Measurements from ENCODE around the gene PLCL1.
A peak's percentile ranks its signal among the peaks of the same experiment; 100 is the strongest.

PLCL1 gene

DNA sequence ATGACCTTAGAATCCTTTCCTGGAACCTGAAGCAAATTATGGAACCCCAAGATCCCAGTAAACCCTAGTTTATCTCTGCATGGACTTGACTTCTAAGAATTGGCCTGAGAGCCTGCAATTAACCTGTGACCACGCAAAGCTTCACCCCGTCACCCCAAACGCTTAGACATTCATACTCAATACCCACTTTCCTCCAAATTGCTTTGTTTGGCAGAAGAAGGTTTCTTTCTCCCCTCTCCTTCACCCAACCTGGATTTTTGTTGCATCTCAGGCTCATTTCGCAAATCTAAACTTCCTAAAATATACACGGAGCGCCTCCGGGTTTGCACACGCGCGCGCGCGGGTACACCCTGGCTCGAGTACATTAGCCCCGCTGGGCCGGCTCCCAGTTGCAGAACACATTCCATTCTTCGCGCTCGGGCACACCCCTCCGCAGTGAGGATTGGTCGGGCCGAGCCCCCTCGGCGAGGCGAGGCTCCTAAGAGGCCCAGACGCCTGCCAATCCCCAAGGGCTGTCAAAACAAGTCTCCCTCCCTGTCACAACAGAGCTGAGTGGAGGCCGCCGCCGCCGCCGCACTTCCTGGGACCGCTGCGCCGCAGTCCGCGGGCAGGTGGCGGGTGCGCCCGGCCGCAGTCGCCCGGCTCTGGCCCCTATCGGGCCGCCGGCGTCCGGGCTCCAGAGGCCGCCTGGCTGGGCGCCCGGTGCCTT, at the start of gene PLCL1:
TSS of gene PLCL1 (plus strand) at position 545 of the 709 bp plus-strand sequence.
- no peaks in the 10 kb centered on the region for H3K36me3 ChIP-seq (ENCODE audit: insufficient read depth, low read length)
- no peak for DNase-seq (ENCODE audit: low read depth, low spot score)
- H3K4me3 ChIP-seq: peak within 1 kb of the TSS; percentile 82
- no peak within 1 kb of the TSS for H3K9ac ChIP-seq (ENCODE audit: insufficient read length)
- no peaks in the 10 kb centered on the region for H3K9me3 ChIP-seq (ENCODE audit: low read depth, low read length)
- TF ChIP-seq FOXP2 (optimal IDR thresholded peaks at IDR 0.05; ENCODE audit: control extremely low read depth, extremely low read length, insufficient read depth): no peak
- no peak for TF ChIP-seq EZH2 (IDR thresholded peaks at IDR 0.05)
- no peak for TF ChIP-seq POLR2AphosphoS5 (IDR thresholded peaks at IDR 0.05; ENCODE audit: borderline replicate concordance, low read depth, low read length)
- no peak within 1 kb of the TSS for H3K27ac ChIP-seq

DNA sequence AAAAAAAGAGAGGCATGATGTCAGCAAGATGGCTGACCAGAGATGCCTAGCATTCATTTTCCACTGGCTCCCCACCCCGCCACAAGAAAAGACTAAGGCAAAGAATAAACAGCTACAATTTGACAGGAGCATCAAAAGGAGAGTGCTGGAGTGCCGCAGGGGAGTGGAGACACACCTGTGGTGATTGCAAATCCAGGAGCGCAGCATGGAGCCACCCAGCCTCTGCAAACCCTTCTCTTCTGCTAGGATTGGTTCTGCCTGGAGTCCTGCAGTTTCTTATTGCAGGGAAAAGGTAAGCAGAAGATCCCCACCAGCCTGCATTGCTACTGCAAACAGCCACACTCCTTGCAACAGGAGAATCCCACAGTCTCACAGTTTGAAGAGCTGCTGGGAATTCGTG, 45.4 kb upstream of the PLCL1 start:
- DNase-seq (ENCODE audit: low read depth, low spot score): no peak
- H3K27ac ChIP-seq: no peak overlapping the region
- H3K4me3 ChIP-seq: no peak overlapping the region
- no peak overlapping the region for H3K9ac ChIP-seq (ENCODE audit: insufficient read length)
- no peaks in the 10 kb centered on the region for H3K9me3 ChIP-seq (ENCODE audit: low read depth, low read length)
- no peaks in the 10 kb centered on the region for H3K36me3 ChIP-seq (ENCODE audit: insufficient read depth, low read length)
- TF ChIP-seq EZH2 (IDR thresholded peaks at IDR 0.05): no peak
- no peak for TF ChIP-seq POLR2AphosphoS5 (IDR thresholded peaks at IDR 0.05; ENCODE audit: borderline replicate concordance, low read depth, low read length)
- TF ChIP-seq FOXP2 (optimal IDR thresholded peaks at IDR 0.05; ENCODE audit: control extremely low read depth, extremely low read length, insufficient read depth): no peak

DNA sequence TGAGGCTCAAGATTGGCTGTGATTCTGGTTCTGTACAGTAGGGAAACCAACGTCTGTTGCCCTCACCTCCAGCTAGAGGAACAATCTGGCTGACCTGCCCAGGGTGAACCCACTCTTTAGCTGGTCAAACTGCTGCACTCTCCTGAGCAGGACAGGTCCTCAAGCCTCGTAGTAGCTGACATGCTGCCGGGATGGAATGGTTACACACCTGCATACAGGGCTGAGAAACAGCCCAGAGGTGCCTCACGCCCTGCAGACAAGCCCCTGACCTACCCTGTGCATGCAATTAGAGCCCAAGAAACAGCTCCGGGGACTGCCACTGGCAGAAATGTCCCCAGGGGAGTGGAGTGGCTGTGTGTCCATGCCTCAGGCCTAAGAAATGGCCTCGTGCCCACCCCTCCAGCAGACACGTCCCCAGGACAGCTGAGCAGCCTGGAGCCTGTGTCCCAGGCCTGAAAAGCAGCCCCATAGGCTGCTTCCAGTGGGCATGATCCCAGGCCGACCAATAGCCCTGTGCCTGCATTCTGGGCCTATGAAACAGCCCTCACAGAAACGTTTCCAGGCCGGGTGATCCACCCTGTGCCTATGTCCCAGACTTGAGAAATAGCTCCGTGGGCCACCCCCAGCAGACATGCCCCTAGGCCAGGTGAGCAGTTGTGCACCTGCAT, 44.6 kb upstream of the PLCL1 start:
- no peaks in the 10 kb centered on the region for H3K36me3 ChIP-seq (ENCODE audit: insufficient read depth, low read length)
- H3K4me3 ChIP-seq: no peak overlapping the region
- no peak for TF ChIP-seq POLR2AphosphoS5 (IDR thresholded peaks at IDR 0.05; ENCODE audit: borderline replicate concordance, low read depth, low read length)
- TF ChIP-seq EZH2 (IDR thresholded peaks at IDR 0.05): no peak
- TF ChIP-seq FOXP2 (optimal IDR thresholded peaks at IDR 0.05; ENCODE audit: control extremely low read depth, extremely low read length, insufficient read depth): no peak
- H3K9me3 ChIP-seq (ENCODE audit: low read depth, low read length): no peaks in the 10 kb centered on the region
- no peak overlapping the region for H3K9ac ChIP-seq (ENCODE audit: insufficient read length)
- no peak for DNase-seq (ENCODE audit: low read depth, low spot score)
- no peak overlapping the region for H3K27ac ChIP-seq

DNA sequence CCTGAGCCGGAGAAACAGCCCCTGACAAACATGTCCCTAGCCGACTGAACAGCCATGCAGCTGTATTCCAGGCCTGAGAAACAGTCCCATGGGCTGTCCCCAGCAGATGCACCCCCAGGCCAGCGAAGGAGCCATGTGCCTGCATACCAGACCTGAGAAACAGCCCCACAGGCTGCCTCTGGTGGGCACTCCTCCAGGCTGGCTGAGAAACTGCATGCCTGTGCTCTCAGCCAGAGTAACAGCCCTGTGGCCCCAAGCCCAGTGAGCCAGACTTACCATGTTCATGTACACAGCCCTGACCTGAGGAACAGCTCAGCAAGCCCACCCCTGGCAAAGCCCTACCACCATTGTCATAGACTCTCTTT, 44.1 kb upstream of the PLCL1 start:
- no peaks in the 10 kb centered on the region for H3K36me3 ChIP-seq (ENCODE audit: insufficient read depth, low read length)
- no peak overlapping the region for H3K27ac ChIP-seq
- H3K9ac ChIP-seq (ENCODE audit: insufficient read length): no peak overlapping the region
- TF ChIP-seq EZH2 (IDR thresholded peaks at IDR 0.05) (no peak), POLR2AphosphoS5 (IDR thresholded peaks at IDR 0.05; ENCODE audit: borderline replicate concordance, low read depth, low read length) (no peak), FOXP2 (optimal IDR thresholded peaks at IDR 0.05; ENCODE audit: control extremely low read depth, extremely low read length, insufficient read depth) (no peak)
- no peak for DNase-seq (ENCODE audit: low read depth, low spot score)
- no peak overlapping the region for H3K4me3 ChIP-seq
- no peaks in the 10 kb centered on the region for H3K9me3 ChIP-seq (ENCODE audit: low read depth, low read length)

DNA sequence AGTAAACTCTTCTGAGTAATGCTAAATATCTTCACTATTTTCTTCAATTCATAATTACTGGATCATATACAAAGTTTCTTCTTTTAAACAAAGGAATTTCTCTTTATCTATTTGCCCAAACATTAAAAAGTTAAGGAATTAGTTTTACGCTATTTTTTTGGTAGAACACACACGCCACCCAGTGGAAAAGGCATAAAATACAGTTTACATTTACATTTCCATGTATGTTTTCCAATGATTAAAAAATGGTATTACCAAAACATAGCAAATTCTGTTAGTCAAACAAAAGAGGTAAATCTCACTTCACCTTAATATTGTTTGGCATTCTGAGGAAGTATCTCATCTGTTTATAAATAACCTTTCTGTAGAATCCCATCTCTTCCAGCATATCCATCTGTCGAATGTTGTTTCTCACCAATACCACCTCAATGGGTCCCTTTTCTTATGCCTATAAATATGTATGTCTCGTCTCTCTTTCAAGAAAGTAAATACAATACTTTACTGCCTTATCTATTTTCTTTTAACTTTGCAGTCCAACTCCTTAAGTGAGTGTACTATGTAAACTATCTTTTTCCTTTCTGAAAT, 26.5 kb upstream of the PLCL1 start:
- no peak overlapping the region for H3K9ac ChIP-seq (ENCODE audit: insufficient read length)
- TF ChIP-seq EZH2 (IDR thresholded peaks at IDR 0.05) (no peak), POLR2AphosphoS5 (IDR thresholded peaks at IDR 0.05; ENCODE audit: borderline replicate concordance, low read depth, low read length) (no peak), FOXP2 (optimal IDR thresholded peaks at IDR 0.05; ENCODE audit: control extremely low read depth, extremely low read length, insufficient read depth) (no peak)
- H3K27ac ChIP-seq: no peak overlapping the region
- H3K9me3 ChIP-seq (ENCODE audit: low read depth, low read length): no peaks in the 10 kb centered on the region
- H3K4me3 ChIP-seq: no peak overlapping the region
- DNase-seq (ENCODE audit: low read depth, low spot score): peak; percentile 44
- H3K36me3 ChIP-seq (ENCODE audit: insufficient read depth, low read length): no peaks in the 10 kb centered on the region

DNA sequence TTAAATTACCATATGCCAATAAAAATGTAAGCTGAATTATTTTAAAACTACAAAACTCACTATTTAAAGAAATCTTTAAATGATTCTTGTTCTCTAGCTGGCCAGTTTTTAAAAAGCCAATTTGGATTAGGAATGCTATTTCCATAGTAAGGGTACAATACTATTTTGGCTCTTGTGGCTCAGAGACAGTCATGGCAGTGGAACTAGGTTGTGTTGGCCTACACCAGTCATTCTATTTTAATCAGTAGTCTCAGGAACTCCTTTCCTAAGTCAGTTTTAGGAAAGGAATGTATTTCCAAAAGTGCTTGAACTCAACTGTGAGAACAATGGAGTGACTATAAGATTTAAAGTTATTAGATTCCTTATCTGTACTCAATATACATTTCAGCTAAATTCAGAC, 25.1 kb upstream of the PLCL1 start:
- no peak overlapping the region for H3K9ac ChIP-seq (ENCODE audit: insufficient read length)

DNA sequence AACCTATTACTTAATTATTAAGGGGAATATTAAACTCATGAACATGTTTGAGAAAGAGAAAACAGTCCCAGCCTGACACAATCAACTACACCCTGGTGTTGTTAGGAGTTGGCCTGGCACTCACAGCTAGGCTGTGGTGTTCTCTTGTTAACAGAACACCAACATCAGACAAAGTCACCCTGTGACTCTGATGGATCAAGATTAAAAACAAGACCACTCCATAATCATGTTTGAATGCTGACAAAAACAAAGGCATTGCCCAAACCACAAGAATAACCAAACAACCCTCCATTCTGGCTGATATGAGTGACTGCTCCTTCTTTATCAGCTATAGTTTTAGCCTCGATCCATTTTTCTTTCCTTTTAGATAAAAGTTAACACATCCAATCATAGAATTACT, 22.3 kb upstream of the PLCL1 start:
- DNase-seq (ENCODE audit: low read depth, low spot score): no peak
- H3K36me3 ChIP-seq (ENCODE audit: insufficient read depth, low read length): no peaks in the 10 kb centered on the region
- no peak overlapping the region for H3K9ac ChIP-seq (ENCODE audit: insufficient read length)
- no peak overlapping the region for H3K27ac ChIP-seq
- H3K9me3 ChIP-seq (ENCODE audit: low read depth, low read length): no peaks in the 10 kb centered on the region
- TF ChIP-seq EZH2 (IDR thresholded peaks at IDR 0.05) (no peak), FOXP2 (optimal IDR thresholded peaks at IDR 0.05; ENCODE audit: control extremely low read depth, extremely low read length, insufficient read depth) (no peak), POLR2AphosphoS5 (IDR thresholded peaks at IDR 0.05; ENCODE audit: borderline replicate concordance, low read depth, low read length) (no peak)
- peak overlapping the region; percentile 50 for H3K4me3 ChIP-seq

More for the DNA sequence above, 25.1 kb upstream of the PLCL1 start:
- Histone ChIP-seq H3K4me3 (no peak overlapping the region), H3K27ac (no peak overlapping the region), H3K36me3 (ENCODE audit: insufficient read depth, low read length) (no peaks in the 10 kb centered on the region), H3K9me3 (ENCODE audit: low read depth, low read length) (no peaks in the 10 kb centered on the region)
- DNase-seq (ENCODE audit: low read depth, low spot score): no peak
- TF ChIP-seq POLR2AphosphoS5 (IDR thresholded peaks at IDR 0.05; ENCODE audit: borderline replicate concordance, low read depth, low read length): no peak

DNA sequence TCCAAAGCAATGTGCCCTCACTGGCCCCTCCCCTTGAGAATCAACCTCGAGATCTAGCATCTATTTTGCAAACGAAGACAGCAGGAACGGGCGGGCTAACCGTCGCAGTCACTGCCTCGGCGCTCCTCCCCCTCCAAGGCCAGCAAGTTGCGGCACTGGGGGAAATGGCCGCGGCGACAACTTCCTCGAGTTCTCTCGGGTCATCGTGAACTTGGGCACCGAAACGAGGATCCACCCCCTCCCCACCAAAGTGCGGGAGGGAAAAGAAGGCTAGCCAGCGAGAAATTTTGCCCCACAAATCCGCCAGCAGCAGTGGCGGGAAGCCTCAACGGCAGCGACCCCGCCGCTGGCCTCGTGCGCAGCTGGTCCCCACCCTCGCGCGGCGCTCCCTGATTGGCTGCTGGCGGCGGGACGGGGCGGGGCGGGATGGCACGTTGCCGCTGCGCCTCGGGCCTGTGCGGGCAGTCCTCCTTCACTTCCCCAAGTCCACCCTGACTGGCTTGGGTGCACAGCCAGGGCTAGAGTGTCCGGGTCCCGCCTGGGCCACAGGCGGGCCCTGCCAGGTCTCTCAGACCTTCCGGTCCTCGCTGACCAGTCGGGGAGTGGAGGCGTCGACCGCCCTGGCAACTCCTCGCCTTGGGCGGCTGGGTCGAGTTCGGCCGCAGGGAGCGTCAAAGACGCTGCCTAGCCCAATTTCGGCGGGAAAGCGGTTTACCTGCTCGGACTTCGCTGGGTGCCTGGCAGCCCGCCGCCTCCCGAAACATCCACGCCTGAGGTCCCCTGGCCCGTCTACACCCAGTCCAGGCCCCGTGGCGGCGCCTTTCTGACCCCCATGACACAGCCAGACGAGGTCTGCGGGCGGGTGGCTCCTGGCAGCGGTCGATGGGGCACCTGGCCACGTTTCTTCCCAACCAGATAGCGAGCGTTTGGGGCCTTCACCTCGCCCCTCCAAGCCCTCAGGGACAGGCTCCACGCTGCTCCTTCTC, 19.1 kb upstream of the PLCL1 start, which contains the start of gene BOLL:
TSS of gene BOLL (minus strand) at position 364 of the 986 bp plus-strand sequence. CDS start 3,469 bp downstream, outside the sequence.
- Histone ChIP-seq H3K9ac (ENCODE audit: insufficient read length) (no peak within 1 kb of the TSS), H3K4me3 (no peak within 1 kb of the TSS), H3K27ac (no peak within 1 kb of the TSS), H3K9me3 (ENCODE audit: low read depth, low read length) (no peaks in the 10 kb centered on the region), H3K36me3 (ENCODE audit: insufficient read depth, low read length) (no peaks in the 10 kb centered on the region)
- DNase-seq (ENCODE audit: low read depth, low spot score): no peak
- TF ChIP-seq FOXP2 (optimal IDR thresholded peaks at IDR 0.05; ENCODE audit: control extremely low read depth, extremely low read length, insufficient read depth): no peak
- no peak for TF ChIP-seq EZH2 (IDR thresholded peaks at IDR 0.05)
- TF ChIP-seq POLR2AphosphoS5 (IDR thresholded peaks at IDR 0.05; ENCODE audit: borderline replicate concordance, low read depth, low read length): no peak

Data from SK-N-MC (cell line).